ENCODE measurements around the gene TAF1.

DNA sequence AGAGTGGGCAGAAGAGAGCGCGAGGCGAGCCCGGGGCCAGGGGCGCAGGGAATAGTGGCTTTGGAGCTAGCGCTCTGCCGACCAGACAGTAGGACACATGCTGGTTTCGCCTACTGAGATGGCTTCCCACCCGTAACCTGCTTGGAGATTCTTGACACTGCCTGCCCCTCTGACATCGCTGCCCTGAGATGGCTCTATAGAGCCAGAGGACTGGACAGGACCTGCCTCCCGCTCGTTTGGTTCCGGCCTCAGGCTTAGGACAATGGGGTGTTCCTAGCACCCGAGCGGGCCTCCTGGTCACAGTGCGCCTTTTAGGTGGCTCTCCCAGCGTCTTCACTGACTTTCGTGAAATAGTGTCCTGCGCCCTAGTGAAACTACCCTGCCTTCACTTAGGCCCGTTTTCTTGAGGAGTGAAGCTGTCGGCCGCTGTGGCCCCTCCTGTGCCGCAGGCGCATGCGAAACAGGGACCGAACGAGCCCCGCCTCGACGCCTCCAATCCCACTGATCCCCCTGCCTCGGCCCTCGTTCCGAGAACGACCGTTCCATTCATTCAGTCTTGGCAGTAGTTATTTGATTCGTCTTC is 608 bp downstream of the TAF1 start:
- TF ChIP-seq, protein P1, sequence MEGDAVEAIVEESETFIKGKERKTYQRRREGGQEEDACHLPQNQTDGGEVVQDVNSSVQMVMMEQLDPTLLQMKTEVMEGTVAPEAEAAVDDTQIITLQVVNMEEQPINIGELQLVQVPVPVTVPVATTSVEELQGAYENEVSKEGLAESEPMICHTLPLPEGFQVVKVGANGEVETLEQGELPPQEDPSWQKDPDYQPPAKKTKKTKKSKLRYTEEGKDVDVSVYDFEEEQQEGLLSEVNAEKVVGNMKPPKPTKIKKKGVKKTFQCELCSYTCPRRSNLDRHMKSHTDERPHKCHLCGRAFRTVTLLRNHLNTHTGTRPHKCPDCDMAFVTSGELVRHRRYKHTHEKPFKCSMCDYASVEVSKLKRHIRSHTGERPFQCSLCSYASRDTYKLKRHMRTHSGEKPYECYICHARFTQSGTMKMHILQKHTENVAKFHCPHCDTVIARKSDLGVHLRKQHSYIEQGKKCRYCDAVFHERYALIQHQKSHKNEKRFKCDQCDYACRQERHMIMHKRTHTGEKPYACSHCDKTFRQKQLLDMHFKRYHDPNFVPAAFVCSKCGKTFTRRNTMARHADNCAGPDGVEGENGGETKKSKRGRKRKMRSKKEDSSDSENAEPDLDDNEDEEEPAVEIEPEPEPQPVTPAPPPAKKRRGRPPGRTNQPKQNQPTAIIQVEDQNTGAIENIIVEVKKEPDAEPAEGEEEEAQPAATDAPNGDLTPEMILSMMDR (conservative IDR thresholded peaks at IDR 0.05 in 1 of 2, IDR thresholded peaks at IDR 0.05 in 1 of 2; ENCODE audit: low read depth in 1 of 2, low read length in 2 of 2), result no peak
- TF ChIP-seq EZH2 (IDR thresholded peaks at IDR 0.05; ENCODE audit: low read length, missing control alignments), result no peak

Data from fibroblast of lung (primary cell).